Testis (tissue), 3 donors: ENCODE data around the gene ACSL4. TPM values are rescaled to one million over a fixed set of nuclear protein-coding genes. Genes with fewer than 3 reads are reported as not detected.
"Not testable (repeated sequence)": the region's sequence is repeated elsewhere in the genome, so short reads cannot be mapped to it uniquely, and the experiment has no call there.

Source experiments
- DNase-seq: peaks from one replicate; pipeline ENCODE4 v3.0.0-alpha.2; 2019
- H3K27ac ChIP-seq, 2 donors: fragments of 200-600 bp; sonication (generic); one replicate each; pipeline ENCODE4 v1.5.1; 2019
- H3K27me3 ChIP-seq: fragments of 200-600 bp; sonication (generic); one replicate; pipeline ENCODE4 v1.5.1; 2019
- H3K36me3 ChIP-seq: fragments of 200-600 bp; sonication (generic); one replicate; pipeline ENCODE4 v1.5.1; 2017; ENCODE audit warnings: low read depth; ENCODE audit errors: missing control alignments
- H3K4me1 ChIP-seq: fragments of 200-600 bp; sonication (generic); one replicate; pipeline ENCODE4 v1.5.1; 2019
- H3K4me3 ChIP-seq, 2 donors: fragments of 200-600 bp; sonication (generic); one replicate each; pipeline ENCODE4 v1.5.1; 2017 to 2019
- H3K9me3 ChIP-seq: fragments of 200-600 bp; sonication (generic); one replicate; pipeline ENCODE4 v1.5.1; 2017
- POLR2A ChIP-seq: fragments of 450-650 bp; IDR thresholded peaks from one replicate; pipeline ENCODE4 v1.6.1; 2017; ENCODE audit warnings: antibody characterized with exemption, mild to moderate bottlenecking, moderate library complexity
- WGBS, 2 donors: methylation state at CpG; one replicate each; pipeline ENCODE4 v1.1.5; 2018; 5-methylcytosine and 5-hydroxymethylcytosine counted together
- intact Hi-C: fragments of 100-400 bp; cut with DNase I; formaldehyde crosslinking; loops from one replicate; pipeline ENCODE4 v1.15.1; 2023; ENCODE audit warnings: low total_unique reads
- polyA plus RNA-seq: library from polyadenylated mRNA; stranded (reverse); fragments of 350-450 nt; fragmentation: Illumina TruSeq; extraction: RNeasy Lipid Tissue Mini Kit (QIAGEN cat#74804); gene quantifications from one replicate; pipeline ENCODE4 v1.2.3, GENCODE V29; 2014; ENCODE audit warnings: low read depth, low replicate concordance; ENCODE audit not compliant: insufficient read depth
- total RNA-seq, 2 donors: library from RNA; depleted of rRNA; stranded (reverse); fragments of >200 nt; gene quantifications; one replicate each; pipeline ENCODE4 v1.2.3, GENCODE V29; 2016
- TF ChIP-seq, protein P1 (sequence below), 3 experiments: fragments of 450-650 bp in 2 of 3; fragments of 200-600 bp in 1 of 3; sonication (generic) in 1 of 3; IDR thresholded peaks; one replicate each; pipeline ENCODE4 v1.5.1; 2016 to 2019; ENCODE audit warnings: antibody characterized with exemption in 3 of 3, mild to moderate bottlenecking in 2 of 3, moderate library complexity in 1 of 3

Gene ACSL4
- total and polyA plus RNA-seq, 3 donors from 2014 or later, result 40.4 to 136 (median 108) TPM

DNA sequence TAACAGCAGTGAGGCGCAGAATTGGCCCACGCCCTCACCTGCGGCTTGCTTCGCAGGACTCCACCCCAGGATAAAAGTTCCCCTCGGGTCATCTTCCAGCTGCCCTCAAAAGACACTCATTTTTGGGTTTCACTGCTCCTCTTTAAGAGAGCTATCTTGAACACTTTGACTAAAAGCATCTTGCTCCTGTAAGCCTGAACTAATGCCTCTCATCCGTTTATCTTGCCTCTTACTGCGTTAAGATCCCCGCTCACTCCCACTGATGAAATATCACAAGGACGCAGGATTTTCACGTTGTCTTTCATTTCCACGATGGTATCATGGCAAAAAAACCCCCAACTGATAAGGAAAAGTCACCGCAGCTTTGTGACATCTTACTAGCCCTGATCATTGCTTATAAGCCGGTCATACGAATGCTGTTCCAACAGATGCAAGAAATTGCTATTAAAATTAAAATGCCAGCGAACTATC, 591 bp upstream of the ACSL4 start:
- Histone ChIP-seq H3K9me3 (no peaks in the 10 kb centered on the region), H3K27ac (peak overlapping the region; percentile 84 to 85), H3K36me3 (no peaks in the 10 kb centered on the region), H3K4me1 (no peaks in the 10 kb centered on the region), H3K4me3 (peak overlapping the region; percentile 68 to 86), H3K27me3 (no peaks in the 10 kb centered on the region)
- WGBS, 2 donors, result 11 to 12% methylated on average over 10 to 14 of the region's 15 CpGs
- TF ChIP-seq, protein P1, sequence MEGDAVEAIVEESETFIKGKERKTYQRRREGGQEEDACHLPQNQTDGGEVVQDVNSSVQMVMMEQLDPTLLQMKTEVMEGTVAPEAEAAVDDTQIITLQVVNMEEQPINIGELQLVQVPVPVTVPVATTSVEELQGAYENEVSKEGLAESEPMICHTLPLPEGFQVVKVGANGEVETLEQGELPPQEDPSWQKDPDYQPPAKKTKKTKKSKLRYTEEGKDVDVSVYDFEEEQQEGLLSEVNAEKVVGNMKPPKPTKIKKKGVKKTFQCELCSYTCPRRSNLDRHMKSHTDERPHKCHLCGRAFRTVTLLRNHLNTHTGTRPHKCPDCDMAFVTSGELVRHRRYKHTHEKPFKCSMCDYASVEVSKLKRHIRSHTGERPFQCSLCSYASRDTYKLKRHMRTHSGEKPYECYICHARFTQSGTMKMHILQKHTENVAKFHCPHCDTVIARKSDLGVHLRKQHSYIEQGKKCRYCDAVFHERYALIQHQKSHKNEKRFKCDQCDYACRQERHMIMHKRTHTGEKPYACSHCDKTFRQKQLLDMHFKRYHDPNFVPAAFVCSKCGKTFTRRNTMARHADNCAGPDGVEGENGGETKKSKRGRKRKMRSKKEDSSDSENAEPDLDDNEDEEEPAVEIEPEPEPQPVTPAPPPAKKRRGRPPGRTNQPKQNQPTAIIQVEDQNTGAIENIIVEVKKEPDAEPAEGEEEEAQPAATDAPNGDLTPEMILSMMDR (IDR thresholded peaks at IDR 0.05), result no peak
- TF ChIP-seq POLR2A, result no peak
- no peak for DNase-seq
- intact Hi-C loops, result no loop called here

DNA sequence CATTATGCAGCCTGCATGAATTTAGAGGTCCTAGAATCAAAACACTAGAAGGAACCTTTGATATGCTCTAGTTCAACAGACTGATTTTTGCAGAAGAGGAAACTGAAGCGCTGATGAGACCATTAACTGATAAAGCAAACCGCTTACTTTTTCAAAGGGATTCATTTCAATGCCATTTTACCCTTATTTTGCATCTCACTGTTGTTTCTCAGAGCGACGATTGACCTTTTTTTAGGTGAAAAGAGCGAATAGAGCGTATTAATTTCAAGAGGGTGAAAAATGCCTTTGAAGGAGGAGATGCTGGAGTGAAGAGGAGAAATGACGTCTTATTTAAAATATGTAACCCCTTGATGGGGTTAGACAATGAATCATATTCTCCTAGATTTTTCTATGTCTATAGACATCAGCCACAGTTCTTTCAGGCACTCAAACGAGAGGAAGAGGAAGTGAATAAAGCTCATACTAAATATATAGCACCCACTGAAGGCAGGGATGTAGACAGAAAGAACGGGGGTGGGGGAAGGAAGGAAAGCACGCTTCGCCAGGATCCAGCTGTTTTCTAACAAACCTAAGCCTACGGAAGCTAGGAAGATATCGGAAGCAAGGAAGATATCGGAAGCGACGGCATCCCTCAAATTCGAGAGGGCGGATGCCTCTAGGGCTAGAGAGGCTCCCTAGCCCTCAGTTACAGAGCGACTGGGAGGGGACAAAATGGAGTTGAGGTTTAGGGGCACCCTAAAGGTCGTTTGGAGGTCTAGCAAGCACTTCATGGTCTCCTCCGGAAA, 848 bp downstream of the ACSL4 start:
- no peaks in the 10 kb centered on the region for H3K27me3 ChIP-seq
- H3K9me3 ChIP-seq, result no peaks in the 10 kb centered on the region
- peak overlapping the region; percentile 84 to 85 for H3K27ac ChIP-seq
- H3K4me1 ChIP-seq, result no peaks in the 10 kb centered on the region
- TF ChIP-seq POLR2A, result no peak
- TF ChIP-seq, protein P1 (IDR thresholded peaks at IDR 0.05), result no peak
- intact Hi-C loops, result no loop called here
- 2 to 3% methylated on average over 18 to 21 of the region's 21 CpGs for WGBS, 2 donors
- DNase-seq, result no peak
- H3K36me3 ChIP-seq, result no peaks in the 10 kb centered on the region
- peak overlapping the region; percentile 68 to 86 for H3K4me3 ChIP-seq

DNA sequence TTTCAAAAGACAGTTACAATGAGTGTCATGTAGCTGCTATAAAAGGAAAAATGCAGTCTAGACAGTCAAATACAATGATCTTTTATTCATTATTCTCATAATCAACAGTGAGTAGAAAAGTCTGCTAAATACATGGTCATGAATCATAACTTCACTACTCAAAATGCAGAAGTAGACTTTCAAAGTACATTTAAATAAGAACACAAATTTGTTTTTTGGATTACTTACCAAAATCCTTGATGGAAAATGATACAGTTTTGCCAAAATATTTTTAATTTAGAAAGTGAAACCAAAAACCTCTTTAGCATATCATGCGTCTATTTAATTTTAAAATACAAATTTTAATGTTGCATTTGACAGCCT, 4.9 kb downstream of the ACSL4 start:
- WGBS, 2 donors, result 17 to 33% methylated on average over 1 of the region's 1 CpG
- intact Hi-C loops, result no loop called here
- no peak for DNase-seq
- peak overlapping the region in 1 of 2 donors; percentile 53 for H3K27ac ChIP-seq
- TF ChIP-seq POLR2A, result no peak
- TF ChIP-seq, protein P1 (IDR thresholded peaks at IDR 0.05), result no peak
- H3K9me3 ChIP-seq, result no peaks in the 10 kb centered on the region
- H3K4me3 ChIP-seq, result no peak overlapping the region
- H3K27me3 ChIP-seq, result no peaks in the 10 kb centered on the region
- no peaks in the 10 kb centered on the region for H3K36me3 ChIP-seq
- no peaks in the 10 kb centered on the region for H3K4me1 ChIP-seq

DNA sequence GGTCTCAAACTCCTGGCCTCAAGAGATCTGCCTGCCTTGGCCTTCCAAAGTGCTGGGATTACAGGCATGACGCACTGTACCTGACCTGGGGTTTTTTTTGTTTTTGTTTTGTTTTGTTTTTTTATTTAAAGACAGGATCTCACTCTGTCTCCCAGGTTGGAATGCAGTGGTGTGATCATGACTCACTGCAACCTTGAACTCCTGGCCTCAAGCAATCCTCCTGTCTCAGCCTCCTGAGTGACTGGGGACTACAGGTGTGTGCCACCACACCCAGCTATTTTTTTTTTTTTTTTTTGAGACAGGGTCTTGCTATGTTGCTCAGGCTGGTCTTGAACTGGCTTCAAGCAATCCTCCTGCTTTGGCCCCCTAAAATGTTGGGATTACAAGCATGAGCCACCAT, 8.1 kb downstream of the ACSL4 start:
- intact Hi-C loops, H3K9me3 ChIP-seq, H3K36me3 ChIP-seq, H3K4me3 ChIP-seq, H3K27ac ChIP-seq, H3K27me3 ChIP-seq, DNase-seq, H3K4me1 ChIP-seq: not testable (repeated sequence)
- WGBS, 2 donors, result 80 to 100% methylated on average over 1 of the region's 1 CpG

DNA sequence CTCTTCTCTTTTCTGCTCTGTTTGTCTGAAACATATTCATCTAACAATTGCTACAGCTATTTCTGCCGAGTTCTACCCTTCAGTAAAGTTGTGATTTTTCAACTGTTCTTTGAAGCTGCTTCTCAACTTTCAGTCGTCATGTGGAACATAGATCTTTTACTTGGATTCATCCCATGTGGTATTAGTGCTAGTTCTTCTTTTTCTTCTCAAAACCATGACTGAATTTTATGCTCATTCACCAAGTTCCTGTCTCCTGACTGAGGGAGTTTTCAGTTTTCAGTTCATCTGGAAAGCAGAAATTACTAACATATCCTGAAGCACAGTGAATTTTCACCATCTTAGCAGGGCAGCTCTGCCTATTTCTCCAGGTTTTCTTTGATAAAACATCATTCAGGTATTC, 12.1 kb downstream of the ACSL4 start:
- H3K36me3 ChIP-seq, result no peaks in the 10 kb centered on the region
- H3K4me1 ChIP-seq, result no peaks in the 10 kb centered on the region
- 67 to 68% methylated on average over 2 of the region's 2 CpGs for WGBS, 2 donors
- H3K27me3 ChIP-seq, result no peaks in the 10 kb centered on the region
- H3K4me3 ChIP-seq, result no peak overlapping the region
- DNase-seq, result no peak
- intact Hi-C loops, result no loop called here
- H3K27ac ChIP-seq, result no peak overlapping the region
- no peak for TF ChIP-seq POLR2A
- TF ChIP-seq, protein P1 (IDR thresholded peaks at IDR 0.05), result no peak
- H3K9me3 ChIP-seq, result no peaks in the 10 kb centered on the region
